GM21390 (cell line): ENCODE data around the gene PID1.

Source experiments
- ATAC-seq: cut with Tn5 transposase; IDR thresholded peaks from one replicate; pipeline ENCODE4 v1.9.1; 2021; ENCODE audit not compliant: unreplicated experiment

Gene PID1

DNA sequence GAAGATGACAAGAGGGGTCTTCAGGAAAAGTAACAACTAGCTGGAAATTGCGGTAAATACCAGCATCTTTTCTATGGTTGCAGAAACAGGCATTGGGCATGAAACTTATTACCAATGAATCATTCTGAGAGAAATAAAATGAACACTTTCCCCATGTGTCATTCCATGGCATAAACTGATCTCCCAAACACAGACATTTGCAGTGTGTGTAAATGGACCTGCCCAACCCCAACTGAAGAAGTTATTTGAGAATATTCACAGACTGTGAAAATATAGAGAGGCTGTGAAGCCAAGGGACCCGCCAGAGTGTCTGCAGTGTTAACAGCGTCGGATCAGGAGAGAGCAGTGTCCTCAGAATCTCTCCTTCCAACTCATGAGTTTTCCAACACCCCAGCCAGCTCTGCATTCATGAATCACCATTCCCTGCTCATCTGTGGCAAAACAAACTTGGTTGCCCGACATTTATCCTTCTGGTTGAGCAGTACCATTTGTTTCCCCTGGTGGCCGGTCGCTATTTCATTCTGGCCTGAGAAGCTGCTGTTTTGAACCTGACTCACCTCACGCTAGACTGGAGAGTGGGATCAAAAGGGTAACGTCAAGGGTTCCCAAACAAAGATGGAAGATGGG, 238.4 kb downstream of the PID1 start:
- ATAC-seq, result no peak

DNA sequence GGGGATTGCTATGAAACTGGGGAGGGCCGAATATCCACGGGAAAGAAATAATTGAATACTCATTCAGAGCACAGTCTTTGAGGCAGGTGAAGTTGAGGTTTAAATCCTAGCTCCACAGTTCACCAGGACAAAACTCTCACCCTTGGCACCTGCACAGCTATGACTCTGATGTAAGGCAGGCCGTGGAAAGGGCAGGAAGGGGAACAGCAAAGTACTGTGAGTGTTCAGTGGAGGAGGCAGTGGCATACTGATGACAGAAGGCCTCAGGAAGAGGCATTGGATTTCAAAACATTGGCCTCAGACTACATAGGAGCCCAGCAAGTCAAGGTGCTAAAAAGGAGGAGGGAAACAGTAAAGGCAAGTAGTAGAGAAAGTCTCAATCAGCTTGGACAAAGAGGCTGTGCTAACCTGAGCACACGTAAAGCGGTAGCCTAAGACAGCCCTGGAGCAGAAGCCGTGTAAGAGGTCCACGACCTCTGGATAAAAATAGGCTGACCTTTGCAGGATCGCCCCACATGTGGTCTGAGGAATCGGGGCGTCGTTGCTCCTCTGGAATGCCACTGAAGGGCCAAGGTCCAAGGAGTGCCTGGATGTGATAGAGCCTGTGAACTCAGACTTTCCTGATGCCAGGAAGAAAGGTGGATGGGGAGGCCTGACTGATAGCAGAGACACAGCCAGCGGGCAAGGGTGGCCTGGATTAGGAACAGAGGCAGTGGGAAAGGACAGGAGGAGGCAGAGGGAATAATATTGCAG, 243.6 kb downstream of the PID1 start:
- ATAC-seq, result no peak

DNA sequence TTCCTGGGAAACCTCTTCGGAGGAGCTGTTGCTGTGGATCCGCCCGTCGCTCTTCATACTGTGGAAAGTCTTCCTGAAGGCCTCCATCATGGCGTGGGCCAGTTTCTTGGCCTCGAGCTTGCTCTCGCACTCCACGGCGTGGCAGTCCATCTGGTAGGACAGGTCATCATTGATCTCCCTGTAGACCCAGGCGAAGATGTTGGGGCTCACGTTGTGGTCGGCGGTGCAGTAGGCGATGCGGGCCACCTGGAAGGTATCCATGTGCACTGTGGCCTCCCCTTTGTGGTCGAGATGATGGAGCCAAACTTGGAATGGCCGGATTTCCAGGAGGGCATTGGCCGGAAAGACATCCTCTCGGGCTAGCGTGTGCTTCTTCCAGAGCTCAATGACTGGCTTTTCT, 245.4 kb downstream of the PID1 start:
- no peak for ATAC-seq

DNA sequence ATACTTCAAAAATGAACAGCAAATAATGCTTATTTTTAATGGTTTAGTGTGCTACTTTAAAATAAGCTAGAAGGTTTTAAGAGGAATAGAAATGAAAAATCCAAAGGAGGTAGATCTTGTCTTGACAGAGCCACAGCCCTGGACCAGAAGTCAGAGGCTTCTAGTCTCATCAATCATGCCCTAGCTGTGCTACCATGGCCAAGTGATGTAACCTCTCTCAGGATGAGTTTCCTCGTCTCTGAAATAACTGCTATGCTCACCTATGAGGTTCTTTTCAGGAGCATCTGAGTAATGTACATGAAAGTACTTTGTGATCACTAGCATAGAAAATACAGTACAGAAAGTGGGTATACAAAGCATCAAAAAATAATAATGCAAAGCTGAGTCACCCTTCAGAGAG, 248.4 kb downstream of the PID1 start:
- no peak for ATAC-seq

DNA sequence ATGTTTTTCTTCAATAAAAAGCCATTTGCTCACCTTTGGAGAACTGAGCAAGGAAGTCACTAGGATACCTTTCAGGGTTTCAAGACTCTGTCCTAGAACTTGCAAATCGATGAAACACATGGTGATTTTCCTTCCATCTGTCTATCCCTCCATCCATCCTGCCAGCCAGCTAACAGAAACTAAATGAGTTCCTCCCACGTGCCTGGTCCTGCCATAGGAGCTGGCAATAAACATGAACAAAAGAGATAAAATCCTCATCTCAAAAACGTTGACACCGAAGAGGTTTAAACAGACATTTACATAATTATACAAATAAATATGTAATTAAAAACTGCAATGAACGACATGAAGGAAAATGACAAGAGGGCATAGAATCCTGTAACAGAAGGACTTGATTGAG, 249.0 kb downstream of the PID1 start:
- ATAC-seq, result no peak

DNA sequence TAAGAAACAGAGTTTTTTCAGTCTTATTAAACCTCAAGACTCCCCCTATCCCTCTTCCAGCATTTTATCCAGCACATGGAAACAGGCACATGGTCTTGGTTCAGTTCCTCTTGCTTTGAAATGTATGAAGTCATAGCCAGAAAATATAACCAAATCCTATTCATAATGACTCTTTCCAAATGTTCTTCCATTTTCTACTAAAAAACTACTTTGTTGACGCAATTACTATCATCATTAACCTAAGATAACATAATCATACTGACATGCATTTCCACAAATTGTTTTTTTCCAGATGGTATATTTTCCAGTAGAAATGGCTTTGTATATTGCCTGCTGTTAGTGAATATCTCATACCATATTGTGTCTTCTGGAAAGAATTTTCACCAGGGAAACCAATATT, 261.3 kb downstream of the PID1 start:
- no peak for ATAC-seq

DNA sequence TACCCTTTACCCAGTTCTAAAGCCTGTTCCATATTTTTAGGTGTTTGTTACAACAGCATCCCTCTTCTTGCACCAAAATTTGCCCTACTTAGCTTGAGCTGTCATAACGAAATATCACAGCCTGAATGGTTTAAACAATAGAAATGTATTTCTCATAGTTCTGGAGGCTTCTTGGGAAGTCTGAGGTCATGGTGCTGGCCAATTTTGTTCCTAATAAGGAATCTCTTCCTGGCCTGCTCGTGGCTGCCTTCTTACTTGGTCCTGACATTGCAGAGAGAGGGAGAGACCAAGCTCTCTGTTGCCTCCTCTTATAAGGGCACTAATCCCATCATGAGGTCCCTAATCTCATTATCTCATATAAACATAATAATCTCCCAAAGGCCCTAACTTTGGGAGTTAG, 267.8 kb downstream of the PID1 start:
- ATAC-seq, result no peak

DNA sequence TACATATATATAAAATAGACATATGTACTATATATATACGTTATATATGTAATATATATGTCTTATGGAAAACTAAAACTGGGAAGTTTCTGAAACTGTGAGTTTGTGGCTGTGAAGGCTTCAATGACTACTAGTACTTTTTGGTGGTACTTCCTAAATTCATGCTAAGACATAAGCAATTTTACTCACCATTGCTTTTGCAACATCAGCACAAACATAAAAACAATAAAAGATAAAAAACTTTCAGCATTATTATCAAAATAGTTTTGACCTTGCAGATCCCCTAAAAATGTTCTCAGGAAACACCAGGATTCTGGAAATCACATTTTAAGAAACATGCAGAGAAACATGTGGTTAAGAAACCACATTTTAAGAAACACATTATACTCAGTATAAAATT, 269.9 kb downstream of the PID1 start:
- no peak for ATAC-seq

DNA sequence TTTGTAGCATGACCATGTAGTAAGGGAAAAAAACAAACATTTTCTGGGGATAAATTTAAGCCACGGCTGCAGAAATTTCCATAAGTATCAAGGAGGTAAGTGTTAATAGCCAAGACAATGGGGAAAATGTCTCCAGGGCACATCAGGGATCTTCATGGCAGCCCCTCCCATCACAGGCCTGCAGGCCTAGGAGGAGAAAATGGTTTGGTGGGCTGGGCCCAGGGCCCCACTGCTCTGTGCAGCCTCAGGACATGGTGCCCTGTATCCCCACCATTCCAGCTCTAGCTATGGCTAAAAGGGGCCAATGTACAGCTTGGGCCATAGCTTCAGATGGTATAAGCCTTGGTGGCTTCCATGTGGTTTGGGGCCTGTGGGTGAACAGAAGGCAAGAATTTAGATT, 271.8 kb downstream of the PID1 start:
- no peak for ATAC-seq

DNA sequence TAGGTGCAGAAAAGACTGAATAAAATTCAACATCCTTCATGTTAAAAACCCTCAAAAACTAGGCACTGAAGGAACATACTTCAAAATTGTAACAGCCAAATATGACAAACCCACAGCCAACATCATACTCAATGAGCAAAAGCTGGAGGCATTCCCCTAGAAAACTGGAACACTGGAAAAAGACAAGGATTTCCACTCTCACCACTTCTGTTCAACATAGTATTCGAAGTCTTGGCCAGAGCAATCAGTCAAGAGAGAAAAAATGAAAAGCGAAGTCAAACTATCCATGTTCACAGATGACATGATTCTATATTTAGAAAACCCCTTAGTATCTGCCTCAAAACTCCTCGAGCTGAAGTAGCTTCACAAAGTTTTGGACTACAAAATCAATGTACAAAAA, 282.3 kb downstream of the PID1 start:
- ATAC-seq, result no peak

DNA sequence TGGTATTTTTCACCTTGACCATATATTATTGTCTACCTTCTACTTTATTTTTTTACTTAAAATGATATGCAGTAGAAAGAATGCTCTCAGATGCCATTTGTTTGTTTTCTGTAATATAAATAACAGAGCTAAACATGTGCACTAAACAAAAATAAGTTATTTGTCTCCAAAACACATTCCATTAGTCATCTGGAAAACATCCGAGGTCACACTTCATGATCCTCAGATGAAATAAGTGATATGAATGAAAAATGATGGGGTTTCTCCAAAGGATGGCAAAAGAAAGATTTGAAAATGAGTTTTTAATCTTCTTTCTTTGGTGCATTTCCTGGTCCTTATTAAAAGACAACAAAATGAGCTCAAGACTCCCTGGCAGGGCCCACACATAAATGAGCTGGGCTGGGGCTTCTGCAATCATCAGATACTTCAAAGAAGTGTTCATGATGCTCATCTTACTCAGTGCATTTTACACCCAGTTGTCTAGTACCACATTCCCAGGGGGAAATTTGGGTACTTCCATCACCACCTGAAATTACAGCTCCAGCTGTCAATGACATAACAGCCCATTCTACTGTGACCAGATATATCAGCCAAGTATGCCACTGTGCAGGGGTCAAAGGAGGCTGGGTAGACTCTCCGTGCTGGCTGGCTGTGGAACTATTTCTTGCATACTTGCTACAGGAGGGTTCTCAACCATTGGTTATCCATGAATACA, 283.5 kb downstream of the PID1 start:
- ATAC-seq, result no peak

DNA sequence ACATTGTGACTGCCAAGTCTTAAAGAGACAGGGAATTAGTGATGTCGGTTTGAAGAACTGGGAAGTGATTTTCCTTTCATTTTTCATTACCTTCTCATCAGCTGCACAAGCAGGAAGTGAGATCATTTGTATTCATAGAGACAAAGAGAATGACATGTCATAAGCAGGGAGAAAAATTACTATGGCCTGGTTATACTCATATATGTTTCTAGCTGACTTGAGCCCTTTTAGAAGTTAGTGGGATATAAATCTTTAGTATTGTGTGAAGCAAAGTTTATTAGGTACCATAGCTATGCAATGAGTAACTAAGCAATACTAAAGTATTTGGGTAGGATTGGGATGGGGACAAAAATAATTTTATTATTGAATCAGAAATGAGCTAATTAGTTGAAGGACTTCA, 284.1 kb downstream of the PID1 start:
- ATAC-seq, result no peak

DNA sequence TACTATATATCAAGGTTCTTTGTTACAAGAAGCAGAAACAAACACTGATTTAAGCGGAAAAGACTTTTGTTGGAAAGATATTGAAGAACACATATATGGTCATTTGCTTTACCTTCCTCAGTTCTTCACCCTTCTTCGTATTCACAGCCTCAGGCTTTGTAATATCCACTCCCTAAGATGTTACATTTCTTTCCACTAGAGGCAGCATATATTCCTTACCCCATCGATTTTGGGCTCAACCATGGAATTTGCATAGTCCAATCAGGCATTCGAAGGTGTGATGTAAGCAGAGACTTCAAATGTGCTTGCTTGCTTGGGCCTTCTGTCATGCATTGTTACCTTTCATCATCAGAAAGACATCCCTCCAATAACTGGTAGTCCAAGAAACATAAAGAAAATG, 287.4 kb downstream of the PID1 start:
- ATAC-seq, result no peak

DNA sequence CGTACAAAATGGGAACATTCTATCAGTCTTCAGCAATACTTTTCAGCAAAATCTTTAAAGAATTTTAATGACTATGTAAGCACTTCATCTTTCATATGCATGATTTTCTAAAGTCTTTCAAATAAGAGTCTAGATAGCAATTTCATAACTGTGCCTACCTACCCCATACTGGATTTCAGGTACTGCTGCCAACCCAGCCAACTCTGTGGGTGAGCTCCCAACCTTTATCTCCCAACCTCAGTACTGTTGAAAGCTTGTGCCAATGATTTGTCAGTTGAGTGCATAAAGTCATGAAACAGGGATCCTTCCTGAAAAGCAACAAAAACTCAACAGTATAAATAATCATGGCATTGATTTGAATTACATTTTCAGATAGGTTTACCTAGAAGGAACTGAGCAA, 296.9 kb downstream of the PID1 start:
- no peak for ATAC-seq
